Ishikawa (cell line): ENCODE results near the gene PTF1A.

Experiments used
- CEBPB ChIP-seq: IDR thresholded peaks from 2 replicates; pipeline ENCODE4 v1.6.1; 2012
- CREB1 ChIP-seq: IDR thresholded peaks from 2 replicates; pipeline ENCODE4 v1.6.1; 2012; ENCODE audit warnings: low read depth
- EGR1 ChIP-seq: IDR thresholded peaks from 2 replicates; pipeline ENCODE4 v1.6.1; 2012
- EP300 ChIP-seq: IDR thresholded peaks from 2 replicates; pipeline ENCODE4 v1.6.1; 2012; ENCODE audit warnings: borderline replicate concordance
- FOXM1 ChIP-seq: IDR thresholded peaks from 2 replicates; pipeline ENCODE4 v1.6.1; 2012; ENCODE audit warnings: low read depth, borderline replicate concordance
- NFIC ChIP-seq: IDR thresholded peaks from 2 replicates; pipeline ENCODE4 v1.6.1; 2012
- RAD21 ChIP-seq: IDR thresholded peaks from 2 replicates; pipeline ENCODE4 v1.6.1; 2012; ENCODE audit warnings: low read depth
- TAF1 ChIP-seq: IDR thresholded peaks from 2 replicates; pipeline ENCODE4 v1.6.1; 2012; ENCODE audit warnings: low read depth, mild to moderate bottlenecking
- TCF12 ChIP-seq: IDR thresholded peaks from 2 replicates; pipeline ENCODE4 v1.6.1; 2012; ENCODE audit warnings: low read depth
- TEAD4 ChIP-seq: IDR thresholded peaks from 2 replicates; pipeline ENCODE4 v1.6.1; 2012
- YY1 ChIP-seq: IDR thresholded peaks from 2 replicates; pipeline ENCODE4 v1.6.1; 2012; ENCODE audit warnings: low read depth
- ZBTB7A ChIP-seq: IDR thresholded peaks from 2 replicates; pipeline ENCODE4 v1.6.1; 2012; ENCODE audit warnings: low read depth
- TF ChIP-seq, protein P1 (sequence below): IDR thresholded peaks from 2 replicates; pipeline ENCODE4 v1.6.1; 2012
- TF ChIP-seq, protein P2 (sequence below): IDR thresholded peaks from 2 replicates; pipeline ENCODE4 v1.6.1; 2012
- TF ChIP-seq, protein P3 (sequence below): IDR thresholded peaks from 2 replicates; pipeline ENCODE4 v1.6.1; 2012; ENCODE audit warnings: low read depth, mild to moderate bottlenecking

PTF1A gene

DNA sequence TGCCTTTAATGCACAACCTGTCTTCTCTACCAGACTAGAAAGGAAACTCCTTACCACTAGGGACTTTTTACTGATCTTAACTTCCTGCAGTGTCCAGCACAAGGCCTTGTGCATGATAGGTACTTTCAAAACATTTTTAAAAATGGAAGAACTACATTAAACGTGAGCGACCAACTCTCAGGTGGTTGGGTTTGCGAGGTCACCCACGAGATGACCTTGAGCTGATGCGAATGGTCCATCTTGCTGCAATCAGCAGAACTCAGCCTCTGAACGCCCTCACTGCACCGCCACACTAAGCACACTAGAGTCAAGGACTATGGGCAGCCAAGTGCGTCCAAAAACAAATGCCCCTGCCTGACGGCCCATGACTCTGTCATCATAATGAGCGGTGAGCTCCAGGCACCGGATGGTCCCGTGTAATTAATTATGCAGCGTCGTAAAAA, 34.9 kb upstream of the PTF1A start:
- TF ChIP-seq YY1 (no peak), TAF1 (no peak), EGR1 (no peak), CREB1 (no peak), CEBPB (no peak), FOXM1 (no peak), RAD21 (no peak), NFIC (no peak), TCF12 (no peak), EP300 (no peak), ZBTB7A (no peak), TEAD4 (no peak)
- TF ChIP-seq, protein P1, sequence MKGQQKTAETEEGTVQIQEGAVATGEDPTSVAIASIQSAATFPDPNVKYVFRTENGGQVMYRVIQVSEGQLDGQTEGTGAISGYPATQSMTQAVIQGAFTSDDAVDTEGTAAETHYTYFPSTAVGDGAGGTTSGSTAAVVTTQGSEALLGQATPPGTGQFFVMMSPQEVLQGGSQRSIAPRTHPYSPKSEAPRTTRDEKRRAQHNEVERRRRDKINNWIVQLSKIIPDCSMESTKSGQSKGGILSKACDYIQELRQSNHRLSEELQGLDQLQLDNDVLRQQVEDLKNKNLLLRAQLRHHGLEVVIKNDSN, result no peak
- TF ChIP-seq, protein P2, sequence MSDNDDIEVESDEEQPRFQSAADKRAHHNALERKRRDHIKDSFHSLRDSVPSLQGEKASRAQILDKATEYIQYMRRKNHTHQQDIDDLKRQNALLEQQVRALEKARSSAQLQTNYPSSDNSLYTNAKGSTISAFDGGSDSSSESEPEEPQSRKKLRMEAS, result no peak
- TF ChIP-seq, protein P3, sequence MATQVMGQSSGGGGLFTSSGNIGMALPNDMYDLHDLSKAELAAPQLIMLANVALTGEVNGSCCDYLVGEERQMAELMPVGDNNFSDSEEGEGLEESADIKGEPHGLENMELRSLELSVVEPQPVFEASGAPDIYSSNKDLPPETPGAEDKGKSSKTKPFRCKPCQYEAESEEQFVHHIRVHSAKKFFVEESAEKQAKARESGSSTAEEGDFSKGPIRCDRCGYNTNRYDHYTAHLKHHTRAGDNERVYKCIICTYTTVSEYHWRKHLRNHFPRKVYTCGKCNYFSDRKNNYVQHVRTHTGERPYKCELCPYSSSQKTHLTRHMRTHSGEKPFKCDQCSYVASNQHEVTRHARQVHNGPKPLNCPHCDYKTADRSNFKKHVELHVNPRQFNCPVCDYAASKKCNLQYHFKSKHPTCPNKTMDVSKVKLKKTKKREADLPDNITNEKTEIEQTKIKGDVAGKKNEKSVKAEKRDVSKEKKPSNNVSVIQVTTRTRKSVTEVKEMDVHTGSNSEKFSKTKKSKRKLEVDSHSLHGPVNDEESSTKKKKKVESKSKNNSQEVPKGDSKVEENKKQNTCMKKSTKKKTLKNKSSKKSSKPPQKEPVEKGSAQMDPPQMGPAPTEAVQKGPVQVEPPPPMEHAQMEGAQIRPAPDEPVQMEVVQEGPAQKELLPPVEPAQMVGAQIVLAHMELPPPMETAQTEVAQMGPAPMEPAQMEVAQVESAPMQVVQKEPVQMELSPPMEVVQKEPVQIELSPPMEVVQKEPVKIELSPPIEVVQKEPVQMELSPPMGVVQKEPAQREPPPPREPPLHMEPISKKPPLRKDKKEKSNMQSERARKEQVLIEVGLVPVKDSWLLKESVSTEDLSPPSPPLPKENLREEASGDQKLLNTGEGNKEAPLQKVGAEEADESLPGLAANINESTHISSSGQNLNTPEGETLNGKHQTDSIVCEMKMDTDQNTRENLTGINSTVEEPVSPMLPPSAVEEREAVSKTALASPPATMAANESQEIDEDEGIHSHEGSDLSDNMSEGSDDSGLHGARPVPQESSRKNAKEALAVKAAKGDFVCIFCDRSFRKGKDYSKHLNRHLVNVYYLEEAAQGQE, result no peak

DNA sequence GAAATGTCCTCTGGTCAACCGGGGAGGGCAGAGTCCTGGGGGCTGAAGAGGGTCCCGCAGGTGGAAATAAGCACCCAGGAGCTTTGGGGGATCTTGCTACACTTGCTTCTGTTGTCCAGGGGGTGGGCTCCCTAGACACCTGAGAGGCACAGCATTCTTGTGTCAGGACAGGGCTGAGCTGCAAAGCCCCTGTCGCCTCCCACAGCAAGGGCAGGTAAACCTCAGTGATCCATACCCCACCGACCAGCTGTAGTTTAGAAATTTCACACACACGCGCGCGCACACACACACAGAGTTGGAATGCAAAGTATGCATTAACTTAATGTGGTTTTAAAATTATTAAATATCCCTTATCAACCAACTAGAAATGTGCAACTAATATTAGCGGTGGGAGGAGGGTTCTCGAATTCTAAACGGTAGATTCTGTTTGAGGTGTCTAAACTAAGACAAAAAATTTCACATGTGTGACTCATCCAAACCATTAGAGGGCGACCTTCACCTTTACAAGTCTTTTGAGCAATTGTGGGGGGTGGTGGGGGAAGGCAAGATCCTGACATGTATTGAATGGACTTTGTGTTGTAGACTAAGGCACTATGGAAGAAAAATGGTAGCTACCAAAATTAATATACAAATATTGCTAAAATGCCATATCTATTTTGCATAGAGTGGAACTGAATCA, 34.3 kb upstream of the PTF1A start:
- no peak for TF ChIP-seq YY1
- peak; percentile 41 for TF ChIP-seq RAD21
- TF ChIP-seq, protein P3, result no peak

DNA sequence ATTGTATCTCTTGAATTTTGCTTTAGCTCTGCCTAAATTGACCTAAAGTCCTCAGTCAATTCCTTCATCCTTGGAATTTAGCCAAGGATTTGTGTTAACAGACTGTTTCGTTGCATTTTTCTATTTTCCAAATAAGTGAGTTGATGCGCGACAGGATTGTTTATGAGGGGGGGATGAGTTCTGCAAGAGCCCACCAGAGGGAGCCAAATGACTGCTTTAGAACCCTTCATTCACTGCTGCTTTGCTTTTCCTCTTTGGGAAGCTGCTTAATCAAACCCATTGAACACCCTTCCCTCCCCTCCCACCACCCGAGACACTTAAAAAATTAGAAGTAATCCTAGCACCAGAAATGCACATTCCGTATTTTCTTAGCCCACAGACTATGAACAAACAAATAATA, 33.7 kb upstream of the PTF1A start:
- TF ChIP-seq RAD21, result peak; percentile 86
- no peak for TF ChIP-seq CREB1
- TF ChIP-seq TAF1, result no peak

DNA sequence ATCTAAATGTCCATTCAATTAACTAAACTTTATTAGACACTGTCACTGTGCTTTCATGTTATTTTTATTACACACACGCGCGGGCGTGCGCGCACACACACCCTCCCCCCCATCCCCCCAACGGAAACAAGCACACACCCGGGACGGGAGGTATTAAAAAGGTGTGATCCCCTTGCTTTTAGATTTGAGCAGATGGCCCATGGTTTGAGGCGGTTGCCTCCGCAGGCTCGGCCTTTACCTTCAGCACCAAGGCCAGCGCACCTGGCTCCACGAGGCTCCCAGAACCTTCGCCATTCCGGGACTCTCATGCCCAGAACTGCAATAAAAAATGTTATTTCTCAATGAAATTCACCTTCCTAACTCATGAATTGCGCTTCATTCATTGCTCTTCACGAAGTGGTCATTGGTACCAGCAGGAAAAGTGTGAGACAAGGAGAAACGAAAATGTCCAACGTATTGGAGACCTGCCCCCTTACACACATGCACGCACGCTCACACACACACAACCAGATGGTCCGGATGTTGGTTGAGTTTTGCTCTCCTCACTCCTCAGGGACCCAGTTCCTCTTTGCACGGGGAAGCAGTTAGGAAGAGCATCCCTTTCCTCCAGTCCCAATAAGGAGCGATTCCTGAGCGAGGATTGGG, 20.8 kb upstream of the PTF1A start:
- TF ChIP-seq CEBPB (no peak), TCF12 (no peak), TAF1 (no peak), EGR1 (no peak)
- TF ChIP-seq, protein P3, result peak; percentile 94
- TF ChIP-seq, protein P2, result peak; percentile 78; the same call in 1 of the 2 replicates

DNA sequence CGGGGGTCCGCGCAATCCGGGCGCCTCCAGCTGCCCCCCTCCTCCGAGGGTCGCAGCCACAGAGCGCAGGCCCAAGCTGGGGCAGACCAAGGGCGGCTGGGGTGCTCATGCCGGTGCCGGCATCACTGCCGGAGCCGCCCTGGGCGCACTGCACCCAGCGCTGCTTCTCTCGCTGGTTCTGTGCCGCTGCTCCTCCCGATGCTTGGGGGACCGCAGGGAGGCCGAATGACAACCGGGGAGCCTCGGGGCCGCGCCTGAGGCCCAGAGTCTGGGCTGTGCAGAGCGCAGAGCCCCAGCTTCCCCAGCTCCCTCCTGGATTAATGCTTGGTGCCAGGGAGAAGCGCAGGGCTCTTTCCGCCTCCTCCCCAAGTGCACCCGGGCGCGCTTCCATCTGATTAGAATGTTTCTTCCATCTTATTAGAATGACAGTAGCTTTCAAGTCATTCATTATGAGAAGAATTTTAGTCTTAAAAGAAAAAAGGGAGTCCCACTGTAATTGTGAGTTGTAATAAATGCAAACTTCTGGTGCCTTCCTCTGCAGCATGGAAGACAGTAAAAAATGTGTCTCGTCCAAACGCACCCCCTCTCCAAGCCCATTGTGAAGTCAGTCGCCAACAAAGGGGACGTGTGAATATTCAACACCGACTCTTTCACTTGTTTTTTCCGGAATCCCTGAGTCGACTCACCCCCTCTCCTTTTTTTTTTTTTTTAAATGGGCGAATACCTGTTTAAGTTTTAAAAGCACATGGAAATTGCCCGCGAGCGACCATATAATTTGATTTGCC, 19.5 kb upstream of the PTF1A start:
- TF ChIP-seq EGR1 (no peak), YY1 (no peak), TCF12 (no peak), CEBPB (no peak), TEAD4 (no peak), NFIC (no peak), ZBTB7A (no peak), RAD21 (no peak), TAF1 (no peak), FOXM1 (no peak), CREB1 (no peak), EP300 (no peak)
- TF ChIP-seq, protein P1, result no peak
- TF ChIP-seq, protein P2, result no peak
- TF ChIP-seq, protein P3, result no peak
